Stomach (tissue), 4 donors: ENCODE measurements around the gene GSX2.

Experiments
- EP300 ChIP-seq: sonication (generic); formaldehyde crosslinking; IDR thresholded peaks from one replicate; pipeline ENCODE4 v1.6.1; 2017; ENCODE audit warnings: antibody characterized with exemption
- POLR2A ChIP-seq, 4 donors: fragments of 450-650 bp; IDR thresholded peaks; one replicate each; pipeline ENCODE4 v1.6.1; 2016; ENCODE audit warnings: antibody characterized with exemption in 4 of 4, control low read depth in 2 of 4, mild to moderate bottlenecking in 1 of 4, moderate library complexity in 1 of 4
- TF ChIP-seq, protein P1 (sequence below), 7 experiments: fragments of 450-650 bp in 4 of 7; fragments of 200-600 bp in 3 of 7; sonication (generic) in 3 of 7; IDR thresholded peaks; one replicate each; pipeline ENCODE4 v1.5.1; 2016 to 2019; ENCODE audit warnings: antibody characterized with exemption in 7 of 7, control low read depth in 2 of 7, mild to moderate bottlenecking in 1 of 7

DNA sequence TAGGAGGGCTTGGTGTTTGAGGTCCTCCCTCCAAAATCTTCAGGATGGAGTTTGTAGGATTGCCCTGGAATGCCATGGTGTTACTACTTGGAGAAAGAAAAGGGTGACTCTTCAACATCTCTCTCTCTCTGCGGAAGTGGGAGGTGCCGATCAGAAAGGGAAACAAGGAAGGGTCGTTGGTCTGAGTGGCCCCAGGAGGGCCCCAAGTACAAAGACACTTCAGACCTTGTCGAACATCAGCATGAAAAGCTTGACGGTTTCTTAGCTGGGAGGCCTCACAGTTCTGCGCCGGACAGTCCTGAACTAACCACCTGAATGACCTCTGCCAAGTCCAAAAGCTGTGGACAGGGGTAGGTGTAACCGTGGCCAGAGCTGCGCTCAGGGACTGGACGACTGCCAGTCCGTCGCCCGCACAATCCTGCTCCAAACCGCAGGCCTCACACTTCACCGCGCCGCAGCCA lies 646 bp upstream of the GSX2 start:
- TF ChIP-seq POLR2A (IDR thresholded peaks at IDR 0.05) (no peak), EP300 (no peak)
- TF ChIP-seq, protein P1, sequence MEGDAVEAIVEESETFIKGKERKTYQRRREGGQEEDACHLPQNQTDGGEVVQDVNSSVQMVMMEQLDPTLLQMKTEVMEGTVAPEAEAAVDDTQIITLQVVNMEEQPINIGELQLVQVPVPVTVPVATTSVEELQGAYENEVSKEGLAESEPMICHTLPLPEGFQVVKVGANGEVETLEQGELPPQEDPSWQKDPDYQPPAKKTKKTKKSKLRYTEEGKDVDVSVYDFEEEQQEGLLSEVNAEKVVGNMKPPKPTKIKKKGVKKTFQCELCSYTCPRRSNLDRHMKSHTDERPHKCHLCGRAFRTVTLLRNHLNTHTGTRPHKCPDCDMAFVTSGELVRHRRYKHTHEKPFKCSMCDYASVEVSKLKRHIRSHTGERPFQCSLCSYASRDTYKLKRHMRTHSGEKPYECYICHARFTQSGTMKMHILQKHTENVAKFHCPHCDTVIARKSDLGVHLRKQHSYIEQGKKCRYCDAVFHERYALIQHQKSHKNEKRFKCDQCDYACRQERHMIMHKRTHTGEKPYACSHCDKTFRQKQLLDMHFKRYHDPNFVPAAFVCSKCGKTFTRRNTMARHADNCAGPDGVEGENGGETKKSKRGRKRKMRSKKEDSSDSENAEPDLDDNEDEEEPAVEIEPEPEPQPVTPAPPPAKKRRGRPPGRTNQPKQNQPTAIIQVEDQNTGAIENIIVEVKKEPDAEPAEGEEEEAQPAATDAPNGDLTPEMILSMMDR (IDR thresholded peaks at IDR 0.05), result no peak
